Mammary epithelial cell (primary cell): ENCODE data around the gene ARCN1.

ENCODE experiments used
- CTCF ChIP-seq, 2 donors: IDR thresholded peaks in 1 of 2; conservative IDR thresholded peaks in 1 of 2; 2 replicates each; pipeline ENCODE4 v1.5.1; 2011 to 2012; ENCODE audit warnings: inconsistent platforms in 2 of 2, low read length in 2 of 2, mild to moderate bottlenecking in 2 of 2, control low read depth in 1 of 2, low read depth in 1 of 2; ENCODE audit not compliant: insufficient read depth in 1 of 2; ENCODE audit errors: extremely low read depth in 1 of 2
- EZH2 ChIP-seq: IDR thresholded peaks from 2 replicates; pipeline ENCODE4 v1.6.1; 2012; ENCODE audit warnings: low read length, inconsistent platforms, borderline replicate concordance

- TF ChIP-seq CTCF (conservative IDR thresholded peaks at IDR 0.05 in 1 of 2, IDR thresholded peaks at IDR 0.05 in 1 of 2; ENCODE audit: extremely low read depth in 1 of 2, insufficient read depth in 1 of 2, low read depth in 1 of 2, low read length in 2 of 2) = no peak
- no peak for TF ChIP-seq EZH2
These were observed 71.2 kb downstream of the ARCN1 start for GRCh38 chr11:118643142-118643994.
